ENCODE measurements around the gene MRPL14.

DNA sequence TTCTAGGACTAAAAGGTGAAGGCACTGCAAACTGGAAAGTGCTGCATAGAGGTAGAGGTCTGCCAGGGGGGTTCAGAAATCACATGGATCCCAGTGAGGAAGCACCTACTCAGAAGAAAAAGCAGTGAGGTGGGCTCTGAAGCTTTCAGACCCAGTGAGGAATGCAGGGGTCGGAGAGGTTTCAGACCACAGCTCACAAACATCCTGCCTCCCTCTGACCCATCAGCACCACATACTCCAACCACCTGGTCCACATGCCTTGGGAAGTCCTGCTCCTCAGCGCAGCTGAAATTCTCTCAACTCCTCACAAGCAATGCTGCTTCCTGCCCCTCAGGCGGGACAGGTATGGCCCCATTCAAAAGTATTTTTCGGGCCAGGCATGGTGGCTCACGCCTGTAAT is 20.2 kb downstream of the MRPL14 start:
- TF ChIP-seq CTCF (IDR thresholded peaks at IDR 0.05 in 4 of 5, conservative IDR thresholded peaks at IDR 0.05 in 1 of 5) = no peak
- TF ChIP-seq POLR2A (IDR thresholded peaks at IDR 0.05) = no peak

All from gastrocnemius medialis (tissue), 4 donors.